ELF-1 (cell line): Measurements from ENCODE around the gene VAV2.
"Not testable (repeated sequence)": the region's sequence is repeated elsewhere in the genome, so short reads cannot be mapped to it uniquely, and the experiment has no call there.

Source experiments
- DNase-seq: peaks from one replicate; pipeline ENCODE4 v3.0.0-alpha.2; 2016; ENCODE audit warnings: low read depth, low spot score

VAV2 gene

GRCh38 chr9:133969681-133970580, 22.2 kb downstream of the VAV2 start:
- DNase-seq: no peak

GRCh38 chr9:133968966-133969617, 23.0 kb downstream of the VAV2 start:
- DNase-seq: no peak

GRCh38 chr9:133968428-133968827, 23.7 kb downstream of the VAV2 start:
- no peak for DNase-seq

GRCh38 chr9:133967024-133967741, 24.9 kb downstream of the VAV2 start:
- DNase-seq: no peak

- no peak for DNase-seq
Observed at GRCh38 chr9:133964463-133964862, 27.7 kb downstream of the VAV2 start.

GRCh38 chr9:133963166-133963565, 29.0 kb downstream of the VAV2 start:
- DNase-seq: no peak

GRCh38 chr9:133962341-133962740, 29.8 kb downstream of the VAV2 start:
- no peak for DNase-seq

GRCh38 chr9:133961226-133962165, 30.6 kb downstream of the VAV2 start:
- DNase-seq: no peak

GRCh38 chr9:133960568-133961129, 31.5 kb downstream of the VAV2 start:
- peak; percentile 25 for DNase-seq

GRCh38 chr9:133959966-133960567, 32.1 kb downstream of the VAV2 start:
- DNase-seq: peak; percentile 28

GRCh38 chr9:133959171-133959570, 33.0 kb downstream of the VAV2 start:
- no peak for DNase-seq

- no peak for DNase-seq
Observed at GRCh38 chr9:133958756-133959155, 33.4 kb downstream of the VAV2 start.

- not testable (repeated sequence) for DNase-seq
Observed at GRCh38 chr9:133957772-133958171, 34.4 kb downstream of the VAV2 start.

GRCh38 chr9:133957328-133957727, 34.8 kb downstream of the VAV2 start:
- DNase-seq: no peak

GRCh38 chr9:133956520-133957076, 35.5 kb downstream of the VAV2 start:
- peak; percentile 54 for DNase-seq

- peak; percentile 56 for DNase-seq
Observed at GRCh38 chr9:133955821-133956411, 36.2 kb downstream of the VAV2 start.

- no peak for DNase-seq
Observed at GRCh38 chr9:133954862-133955529, 37.1 kb downstream of the VAV2 start.

GRCh38 chr9:133953976-133954709, 38.0 kb downstream of the VAV2 start:
- no peak for DNase-seq

- DNase-seq: no peak
Observed at GRCh38 chr9:133953621-133953975, 38.5 kb downstream of the VAV2 start.
